ENCODE measurements around the gene GJB1.

GRCh38 chrX:71217298-71217697 lies 5.7 kb upstream of the GJB1 start:
- TF ChIP-seq BACH2 (CRISPR knock-in tag; IDR thresholded peaks at IDR 0.05; ENCODE audit: borderline replicate concordance) (no peak), OSR1 (CRISPR knock-in tag; IDR thresholded peaks at IDR 0.05) (no peak), ARNTL (CRISPR knock-in tag; IDR thresholded peaks at IDR 0.05; ENCODE audit: borderline replicate concordance, low read depth) (no peak), CREB5 (CRISPR knock-in tag; IDR thresholded peaks at IDR 0.05; ENCODE audit: low read depth) (no peak), ZNF565 (CRISPR knock-in tag; conservative IDR thresholded peaks at IDR 0.05; ENCODE audit: low read depth) (no peak), PATZ1 (CRISPR knock-in tag; IDR thresholded peaks at IDR 0.05; ENCODE audit: borderline replicate concordance) (no peak), ZFP3 (CRISPR knock-in tag; IDR thresholded peaks at IDR 0.05) (no peak), POU6F1 (CRISPR knock-in tag; IDR thresholded peaks at IDR 0.05; ENCODE audit: borderline replicate concordance, low read depth) (no peak), RARB (CRISPR knock-in tag; IDR thresholded peaks at IDR 0.05) (no peak), ISL1 (CRISPR knock-in tag; IDR thresholded peaks at IDR 0.05) (no peak), ZC3H10 (CRISPR knock-in tag; IDR thresholded peaks at IDR 0.05) (no peak), PPARA (CRISPR knock-in tag; IDR thresholded peaks at IDR 0.05; ENCODE audit: borderline replicate concordance) (no peak), ESRRG (CRISPR knock-in tag; IDR thresholded peaks at IDR 0.05) (no peak)

Measured in SK-N-SH treated with all-trans-retinoic acid at 6 μM for 48 hours (cell line).